ENCODE results near the gene STARD13.

DNA sequence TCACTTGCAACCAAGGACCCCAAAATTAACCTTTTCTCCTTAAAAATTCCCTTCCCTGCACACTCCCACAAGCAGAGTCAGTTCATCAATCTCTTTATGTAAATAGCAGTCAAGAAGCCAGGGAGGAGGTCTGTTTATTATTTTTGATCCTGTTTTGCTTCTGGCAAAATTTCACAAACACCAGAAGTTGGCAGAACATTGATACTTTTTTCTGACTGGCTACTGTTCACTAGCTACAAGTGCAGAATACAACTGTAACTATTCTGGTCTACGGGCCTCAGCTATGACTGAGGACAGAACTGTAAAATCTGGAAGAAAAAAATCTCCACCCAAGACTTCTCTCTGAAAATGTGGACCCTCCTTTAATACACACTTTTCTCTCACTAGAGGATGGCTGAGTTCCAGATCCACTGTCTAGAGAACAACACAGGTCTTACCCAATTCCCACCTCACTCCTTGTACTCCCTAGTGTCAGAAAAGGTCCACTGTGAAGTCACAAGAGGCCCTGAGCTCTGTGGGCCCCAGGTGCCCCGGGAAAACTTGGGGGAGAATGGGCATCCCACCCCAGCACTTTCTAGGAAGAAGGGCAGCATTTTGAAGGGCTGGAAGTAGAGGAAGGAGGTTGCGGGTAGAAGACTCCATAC, 14.5 kb downstream of the STARD13 start:
- TF ChIP-seq CTCF (IDR thresholded peaks at IDR 0.05) (no peak), POLR2AphosphoS5 (IDR thresholded peaks at IDR 0.05) (peak in 2 of 3 donors; percentile 12 to 17), POLR2A (IDR thresholded peaks at IDR 0.05) (no peak)

Measured in stomach (tissue), 4 donors.